Naive B cell (primary cell): ENCODE results near the gene MAGI2. TPM values are rescaled to one million over a fixed set of nuclear protein-coding genes. Genes with fewer than 3 reads are reported as not detected.
"Not testable (repeated sequence)": the region's sequence is repeated elsewhere in the genome, so short reads cannot be mapped to it uniquely, and the experiment has no call there.

Experiments used
- ATAC-seq, 2 donors: fragments of 150-1000 bp; cut with Tn5 transposase; 2 replicates each; pipeline ENCODE4 v1.10.0; 2021; ENCODE audit warnings: low read depth in 2 of 2, mild to moderate bottlenecking in 2 of 2, moderate library complexity in 2 of 2
- DNase-seq: peaks from one replicate; pipeline ENCODE4 v3.0.0; 2022
- H3K27ac Mint-ChIP-seq, 6 donors: one replicate each; pipeline ENCODE4 v1.8.0; 2020 to 2022; ENCODE audit warnings: mild to moderate bottlenecking in 6 of 6, mixed read lengths in 6 of 6, moderate library complexity in 5 of 6, inconsistent platforms in 2 of 6
- H3K27me3 Mint-ChIP-seq, 3 donors: one replicate each; pipeline ENCODE4 v1.8.0; 2021 to 2022; ENCODE audit warnings: mixed read lengths in 3 of 3, mild to moderate bottlenecking in 1 of 3
- H3K36me3 Mint-ChIP-seq, 2 donors: one replicate each; pipeline ENCODE4 v1.8.0; 2020 to 2022; ENCODE audit warnings: mixed read lengths in 2 of 2, inconsistent platforms in 1 of 2, mild to moderate bottlenecking in 1 of 2
- H3K4me1 Mint-ChIP-seq, 3 donors: one replicate each; pipeline ENCODE4 v1.8.0; 2020 to 2022; ENCODE audit warnings: mixed read lengths in 3 of 3, inconsistent platforms in 1 of 3, mild to moderate bottlenecking in 1 of 3, moderate library complexity in 1 of 3
- H3K4me3 Mint-ChIP-seq, 8 donors: one replicate each; pipeline ENCODE4 v1.8.0; 2020 to 2022; ENCODE audit warnings: mild to moderate bottlenecking in 8 of 8, mixed read lengths in 8 of 8, moderate library complexity in 8 of 8, inconsistent platforms in 2 of 8
- H3K9me3 Mint-ChIP-seq, 7 donors: one replicate each; pipeline ENCODE4 v1.8.0; 2020 to 2022; ENCODE audit warnings: mixed read lengths in 7 of 7, mild to moderate bottlenecking in 5 of 7, inconsistent platforms in 2 of 7, moderate library complexity in 1 of 7
- polyA plus RNA-seq, 6 donors: library from polyadenylated mRNA; unstranded; fragments of 300-500 nt; fragmentation: Illumina TruSeq; gene quantifications; one replicate each; pipeline ENCODE4 v1.2.3, GENCODE V29; 2021; ENCODE audit warnings: low read depth in 6 of 6

MAGI2 gene
- polyA plus RNA-seq, 6 donors from 2014 or later, result 0.04 to 0.06 (median 0.04) TPM; not detected in 3

- ATAC-seq, result no peak
Measured at GRCh38 chr7:78279032-78279431, 1174.4 kb downstream of the MAGI2 start.

GRCh38 chr7:78267141-78267540 lies 1186.3 kb downstream of the MAGI2 start:
- Mint-ChIP-seq H3K27me3 (no peaks in the 10 kb centered on the region), H3K4me1 (no peaks in the 10 kb centered on the region), H3K4me3 (no peak overlapping the region), H3K36me3 (no peaks in the 10 kb centered on the region), H3K27ac (no peak overlapping the region), H3K9me3 (peaks cover 4 to 18% (median 11%) of the 10 kb centered on the region in 7 donors)
- no peak for DNase-seq
- no peak for ATAC-seq

More at GRCh38 chr7:78279032-78279431, 1174.4 kb downstream of the MAGI2 start:
- Mint-ChIP-seq H3K27ac (no peak overlapping the region), H3K27me3 (peaks cover 0 to 7% (median 0%) of the 10 kb centered on the region in 3 donors), H3K4me1 (peaks cover 0 to 5% (median 4%) of the 10 kb centered on the region in 3 donors), H3K4me3 (no peak overlapping the region), H3K9me3 (peaks cover 0 to 8% (median 3%) of the 10 kb centered on the region in 7 donors), H3K36me3 (no peaks in the 10 kb centered on the region)
- DNase-seq, result no peak

GRCh38 chr7:78265486-78265885 lies 1188.0 kb downstream of the MAGI2 start:
- Mint-ChIP-seq H3K4me3 (no peak overlapping the region), H3K4me1 (no peaks in the 10 kb centered on the region), H3K27ac (no peak overlapping the region), H3K36me3 (no peaks in the 10 kb centered on the region), H3K9me3 (peaks cover 4 to 11% (median 7%) of the 10 kb centered on the region in 7 donors), H3K27me3 (no peaks in the 10 kb centered on the region)
- DNase-seq (no peak), ATAC-seq (no peak)

GRCh38 chr7:78265071-78265470 lies 1188.4 kb downstream of the MAGI2 start:
- H3K4me3 Mint-ChIP-seq, result no peak overlapping the region
- H3K36me3 Mint-ChIP-seq, result no peaks in the 10 kb centered on the region
- ATAC-seq (no peak), DNase-seq (no peak)
- H3K9me3 Mint-ChIP-seq, result peaks cover 2 to 8% (median 4%) of the 10 kb centered on the region in 7 donors
- H3K27me3 Mint-ChIP-seq, result no peaks in the 10 kb centered on the region
- no peak overlapping the region for H3K27ac Mint-ChIP-seq
- no peaks in the 10 kb centered on the region for H3K4me1 Mint-ChIP-seq

GRCh38 chr7:78264105-78264504 lies 1189.4 kb downstream of the MAGI2 start:
- Mint-ChIP-seq H3K27ac (no peak overlapping the region), H3K27me3 (no peaks in the 10 kb centered on the region), H3K4me1 (no peaks in the 10 kb centered on the region), H3K9me3 (peaks cover 0 to 7% (median 3%) of the 10 kb centered on the region in 7 donors), H3K36me3 (no peaks in the 10 kb centered on the region), H3K4me3 (no peak overlapping the region)
- ATAC-seq (no peak), DNase-seq (no peak)

GRCh38 chr7:78261739-78262138 lies 1191.7 kb downstream of the MAGI2 start:
- ATAC-seq (no peak), DNase-seq (no peak)
- Mint-ChIP-seq H3K4me1 (no peaks in the 10 kb centered on the region), H3K9me3 (peaks cover 0 to 7% (median 0%) of the 10 kb centered on the region in 7 donors), H3K36me3 (no peaks in the 10 kb centered on the region), H3K4me3 (no peak overlapping the region), H3K27me3 (no peaks in the 10 kb centered on the region), H3K27ac (no peak overlapping the region)

GRCh38 chr7:78261302-78261701 lies 1192.2 kb downstream of the MAGI2 start:
- ATAC-seq, result no peak
- H3K27ac Mint-ChIP-seq, result no peak overlapping the region
- no peak overlapping the region for H3K4me3 Mint-ChIP-seq
- DNase-seq, result no peak
- H3K4me1 Mint-ChIP-seq, result no peaks in the 10 kb centered on the region
- H3K27me3 Mint-ChIP-seq, result no peaks in the 10 kb centered on the region
- H3K36me3 Mint-ChIP-seq, result no peaks in the 10 kb centered on the region
- H3K9me3 Mint-ChIP-seq, result peaks cover 0 to 7% (median 0%) of the 10 kb centered on the region in 7 donors

- Mint-ChIP-seq H3K4me1 (no peaks in the 10 kb centered on the region), H3K4me3 (no peak overlapping the region), H3K9me3 (peaks cover 0 to 7% (median 0%) of the 10 kb centered on the region in 7 donors), H3K27me3 (no peaks in the 10 kb centered on the region), H3K27ac (no peak overlapping the region), H3K36me3 (no peaks in the 10 kb centered on the region)
- no peak for ATAC-seq
- no peak for DNase-seq
Measured at GRCh38 chr7:78260826-78261225, 1192.6 kb downstream of the MAGI2 start.

GRCh38 chr7:78254726-78255055 lies 1198.8 kb downstream of the MAGI2 start:
- no peaks in the 10 kb centered on the region for H3K36me3 Mint-ChIP-seq
- H3K4me1 Mint-ChIP-seq, result no peaks in the 10 kb centered on the region
- H3K27me3 Mint-ChIP-seq, result no peaks in the 10 kb centered on the region
- H3K4me3 Mint-ChIP-seq, result no peak overlapping the region
- no peak overlapping the region for H3K27ac Mint-ChIP-seq
- DNase-seq, result no peak
- ATAC-seq, result no peak
- H3K9me3 Mint-ChIP-seq, result peaks cover 0 to 8% (median 0%) of the 10 kb centered on the region in 7 donors

- DNase-seq, result no peak
- no peak overlapping the region for H3K4me3 Mint-ChIP-seq
- no peak overlapping the region for H3K27ac Mint-ChIP-seq
- no peaks in the 10 kb centered on the region for H3K36me3 Mint-ChIP-seq
- H3K4me1 Mint-ChIP-seq, result no peaks in the 10 kb centered on the region
- H3K9me3 Mint-ChIP-seq, result peaks cover 0 to 13% (median 5%) of the 10 kb centered on the region in 7 donors
- H3K27me3 Mint-ChIP-seq, result no peaks in the 10 kb centered on the region
- ATAC-seq, result no peak
Measured at GRCh38 chr7:78253850-78254725, 1199.4 kb downstream of the MAGI2 start.

GRCh38 chr7:78248867-78249266 lies 1204.6 kb downstream of the MAGI2 start:
- DNase-seq (no peak), ATAC-seq (no peak)
- Mint-ChIP-seq H3K27ac (no peak overlapping the region), H3K4me3 (no peak overlapping the region), H3K36me3 (peaks cover 0 to 4% of the 10 kb centered on the region in 2 donors), H3K4me1 (no peaks in the 10 kb centered on the region), H3K9me3 (peaks cover 5 to 41% (median 25%) of the 10 kb centered on the region in 7 donors), H3K27me3 (no peaks in the 10 kb centered on the region)

- Mint-ChIP-seq H3K4me1 (no peaks in the 10 kb centered on the region), H3K27ac (no peak overlapping the region), H3K27me3 (no peaks in the 10 kb centered on the region), H3K4me3 (no peak overlapping the region), H3K36me3 (peaks cover 0 to 4% of the 10 kb centered on the region in 2 donors), H3K9me3 (peaks cover 5 to 41% (median 25%) of the 10 kb centered on the region in 7 donors)
- ATAC-seq (no peak), DNase-seq (no peak)
Measured at GRCh38 chr7:78247910-78248689, 1205.4 kb downstream of the MAGI2 start.

GRCh38 chr7:78240179-78240578 lies 1213.3 kb downstream of the MAGI2 start:
- H3K4me1 Mint-ChIP-seq, H3K27ac Mint-ChIP-seq, ATAC-seq, H3K27me3 Mint-ChIP-seq, DNase-seq, H3K4me3 Mint-ChIP-seq, H3K36me3 Mint-ChIP-seq: not testable (repeated sequence)
- H3K9me3 Mint-ChIP-seq, result peaks cover 4 to 39% (median 12%) of the 10 kb centered on the region in 7 donors

- Mint-ChIP-seq H3K4me1 (no peaks in the 10 kb centered on the region), H3K9me3 (peaks cover 5 to 32% (median 9%) of the 10 kb centered on the region in 7 donors), H3K27ac (no peak overlapping the region), H3K36me3 (no peaks in the 10 kb centered on the region), H3K27me3 (peaks cover 0 to 7% (median 4%) of the 10 kb centered on the region in 3 donors), H3K4me3 (no peak overlapping the region)
- DNase-seq (no peak), ATAC-seq (no peak)
Measured at GRCh38 chr7:78234634-78235033, 1218.8 kb downstream of the MAGI2 start.
